OCI-LY3 (cell line): ENCODE data around the gene SPIRE1.

ENCODE experiments used
- EZH2phosphoT487 ChIP-seq: fragments of 200-600 bp; shearing (Covaris generic); IDR thresholded peaks from 2 replicates; pipeline ENCODE4 v1.6.1; 2018; ENCODE audit warnings: antibody characterized with exemption, mixed run types, low read depth
- TF ChIP-seq, protein P1 (sequence below): fragments of 200-600, 300-600 bp; sonication (generic); IDR thresholded peaks from 2 replicates; pipeline ENCODE4 v1.5.1; 2014; ENCODE audit warnings: antibody characterized with exemption, low read length, low read depth

DNA sequence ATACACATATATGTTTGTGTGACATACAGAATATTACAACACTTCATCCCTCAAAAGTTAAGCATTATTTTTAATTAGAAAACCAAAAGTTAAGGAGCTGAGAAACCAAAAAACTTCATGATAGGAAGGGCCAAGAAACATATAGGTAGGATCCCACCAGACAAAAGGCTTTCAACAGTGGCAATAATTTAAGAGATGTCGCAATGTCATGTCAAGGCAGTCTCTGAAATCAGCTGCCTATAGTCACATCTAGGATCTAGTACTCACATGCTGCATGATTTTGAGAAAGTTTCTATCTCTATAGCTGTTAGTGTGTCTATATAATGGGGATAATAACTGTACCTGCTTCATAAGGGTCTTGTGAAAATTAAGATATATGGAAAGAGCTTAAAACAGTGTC, 72.7 kb downstream of the SPIRE1 start:
- TF ChIP-seq, protein P1, sequence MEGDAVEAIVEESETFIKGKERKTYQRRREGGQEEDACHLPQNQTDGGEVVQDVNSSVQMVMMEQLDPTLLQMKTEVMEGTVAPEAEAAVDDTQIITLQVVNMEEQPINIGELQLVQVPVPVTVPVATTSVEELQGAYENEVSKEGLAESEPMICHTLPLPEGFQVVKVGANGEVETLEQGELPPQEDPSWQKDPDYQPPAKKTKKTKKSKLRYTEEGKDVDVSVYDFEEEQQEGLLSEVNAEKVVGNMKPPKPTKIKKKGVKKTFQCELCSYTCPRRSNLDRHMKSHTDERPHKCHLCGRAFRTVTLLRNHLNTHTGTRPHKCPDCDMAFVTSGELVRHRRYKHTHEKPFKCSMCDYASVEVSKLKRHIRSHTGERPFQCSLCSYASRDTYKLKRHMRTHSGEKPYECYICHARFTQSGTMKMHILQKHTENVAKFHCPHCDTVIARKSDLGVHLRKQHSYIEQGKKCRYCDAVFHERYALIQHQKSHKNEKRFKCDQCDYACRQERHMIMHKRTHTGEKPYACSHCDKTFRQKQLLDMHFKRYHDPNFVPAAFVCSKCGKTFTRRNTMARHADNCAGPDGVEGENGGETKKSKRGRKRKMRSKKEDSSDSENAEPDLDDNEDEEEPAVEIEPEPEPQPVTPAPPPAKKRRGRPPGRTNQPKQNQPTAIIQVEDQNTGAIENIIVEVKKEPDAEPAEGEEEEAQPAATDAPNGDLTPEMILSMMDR, result no peak
- no peak for TF ChIP-seq EZH2phosphoT487
